Lower leg skin (tissue), 3 donors: Measurements from ENCODE around the gene GPBP1.

Experiments used
- POLR2A ChIP-seq, 2 donors: fragments of 450-650 bp; IDR thresholded peaks; one replicate each; pipeline ENCODE4 v1.6.1; 2016 to 2017; ENCODE audit warnings: antibody characterized with exemption in 2 of 2, mild to moderate bottlenecking in 1 of 2, moderate library complexity in 1 of 2
- TF ChIP-seq, protein P1 (sequence below), 3 donors: fragments of 450-650 bp; IDR thresholded peaks; one replicate each; pipeline ENCODE4 v1.5.1; 2016; ENCODE audit warnings: antibody characterized with exemption in 3 of 3, mild to moderate bottlenecking in 3 of 3, moderate library complexity in 2 of 3

DNA sequence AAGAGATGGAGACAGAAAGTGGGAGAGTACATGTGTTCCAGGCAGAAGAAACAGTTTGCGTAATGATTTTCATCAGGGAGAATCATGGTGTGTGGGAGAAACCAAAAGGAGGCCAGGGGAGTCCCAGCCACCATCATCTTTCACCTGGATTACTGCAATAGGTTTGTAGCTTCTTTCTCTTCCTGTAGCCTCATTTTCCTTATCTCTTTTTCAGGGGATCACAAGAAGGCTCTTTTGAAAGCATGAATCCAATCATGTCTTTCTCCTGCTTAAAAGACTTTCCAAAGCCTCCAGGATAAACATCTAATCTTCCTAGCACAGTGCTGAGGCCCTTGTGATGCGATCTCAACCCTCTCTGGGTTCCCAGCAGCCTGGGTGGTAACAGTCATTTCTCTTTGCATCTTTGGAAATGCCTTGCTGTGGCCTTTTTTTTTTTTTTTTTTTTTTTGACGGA is 10.3 kb upstream of the GPBP1 start:
- TF ChIP-seq, protein P1, sequence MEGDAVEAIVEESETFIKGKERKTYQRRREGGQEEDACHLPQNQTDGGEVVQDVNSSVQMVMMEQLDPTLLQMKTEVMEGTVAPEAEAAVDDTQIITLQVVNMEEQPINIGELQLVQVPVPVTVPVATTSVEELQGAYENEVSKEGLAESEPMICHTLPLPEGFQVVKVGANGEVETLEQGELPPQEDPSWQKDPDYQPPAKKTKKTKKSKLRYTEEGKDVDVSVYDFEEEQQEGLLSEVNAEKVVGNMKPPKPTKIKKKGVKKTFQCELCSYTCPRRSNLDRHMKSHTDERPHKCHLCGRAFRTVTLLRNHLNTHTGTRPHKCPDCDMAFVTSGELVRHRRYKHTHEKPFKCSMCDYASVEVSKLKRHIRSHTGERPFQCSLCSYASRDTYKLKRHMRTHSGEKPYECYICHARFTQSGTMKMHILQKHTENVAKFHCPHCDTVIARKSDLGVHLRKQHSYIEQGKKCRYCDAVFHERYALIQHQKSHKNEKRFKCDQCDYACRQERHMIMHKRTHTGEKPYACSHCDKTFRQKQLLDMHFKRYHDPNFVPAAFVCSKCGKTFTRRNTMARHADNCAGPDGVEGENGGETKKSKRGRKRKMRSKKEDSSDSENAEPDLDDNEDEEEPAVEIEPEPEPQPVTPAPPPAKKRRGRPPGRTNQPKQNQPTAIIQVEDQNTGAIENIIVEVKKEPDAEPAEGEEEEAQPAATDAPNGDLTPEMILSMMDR (IDR thresholded peaks at IDR 0.05) = no peak
- TF ChIP-seq POLR2A (IDR thresholded peaks at IDR 0.05) = no peak
